Endothelial cell of hepatic sinusoid (primary cell): Measurements from ENCODE around the gene AGBL3.
"Not testable (repeated sequence)": the region's sequence is repeated elsewhere in the genome, so short reads cannot be mapped to it uniquely, and the experiment has no call there.

ENCODE experiments used
- in situ Hi-C: cut with HindIII; loops from 2 replicates; pipeline ENCODE4 v1.10.0; 2017; ENCODE audit warnings: low sequenced_read_pairs

AGBL3 gene

GRCh38 chr7:135164357-135165061 is 178.2 kb downstream of the AGBL3 start:
- in situ Hi-C loops: loop anchor here (10.0 kb wide), 2 partner anchors 180 to 520 kb away; partner anchors contain the start of genes AGBL3 and BPGM

- in situ Hi-C loops: loop anchor here (10.0 kb wide), 2 partner anchors 181 to 521 kb away; partner anchors contain the start of genes AGBL3 and BPGM
These were observed 179.6 kb downstream of the AGBL3 start for GRCh38 chr7:135165862-135166261.

- in situ Hi-C loops: loop anchor here (10.0 kb wide), 2 partner anchors 182 to 522 kb away; partner anchors contain the start of genes AGBL3 and BPGM
These were observed 180.2 kb downstream of the AGBL3 start for GRCh38 chr7:135166338-135166990.

- in situ Hi-C loops: loop anchor here (10.0 kb wide), 2 partner anchors 183 to 523 kb away; partner anchors contain the start of genes AGBL3 and BPGM
These were observed 181.1 kb downstream of the AGBL3 start for GRCh38 chr7:135167365-135167917.

DNA sequence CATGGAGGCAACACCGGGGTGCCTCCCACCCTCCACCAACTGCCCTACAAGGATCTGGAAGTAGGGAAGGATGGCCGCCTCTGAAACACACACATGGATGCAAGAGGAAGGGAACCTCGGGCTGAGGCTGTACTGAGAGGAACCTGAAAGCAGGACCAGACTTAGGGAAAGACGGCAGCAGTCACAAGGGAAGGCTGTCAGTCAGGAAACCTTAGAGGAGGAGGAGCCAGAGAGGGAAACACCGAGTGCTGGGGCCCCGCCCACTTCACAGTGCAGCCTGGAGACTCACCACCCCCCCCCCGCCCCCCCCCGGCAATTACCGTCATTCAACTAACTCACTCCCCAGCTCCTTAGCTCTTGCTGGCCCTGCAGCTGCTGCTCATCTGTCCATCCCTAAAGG is 181.7 kb downstream of the AGBL3 start:
- in situ Hi-C loops: loop anchor here (10.0 kb wide), 2 partner anchors 183 to 523 kb away; partner anchors contain the start of genes AGBL3 and BPGM

GRCh38 chr7:135168489-135169140 is 182.3 kb downstream of the AGBL3 start:
- in situ Hi-C loops: loop anchor here (10.0 kb wide), 2 partner anchors 184 to 524 kb away; partner anchors contain the start of genes AGBL3 and BPGM

- in situ Hi-C loops: loop anchor here (10.0 kb wide), 2 partner anchors 185 to 525 kb away; partner anchors contain the start of genes AGBL3 and BPGM
These were observed 183.0 kb downstream of the AGBL3 start for GRCh38 chr7:135169141-135169963.

GRCh38 chr7:135169964-135170273 is 183.6 kb downstream of the AGBL3 start:
- in situ Hi-C loops: loop anchor here (10.0 kb wide), 2 partner anchors 185 to 525 kb away; partner anchors contain the start of genes AGBL3 and BPGM

DNA sequence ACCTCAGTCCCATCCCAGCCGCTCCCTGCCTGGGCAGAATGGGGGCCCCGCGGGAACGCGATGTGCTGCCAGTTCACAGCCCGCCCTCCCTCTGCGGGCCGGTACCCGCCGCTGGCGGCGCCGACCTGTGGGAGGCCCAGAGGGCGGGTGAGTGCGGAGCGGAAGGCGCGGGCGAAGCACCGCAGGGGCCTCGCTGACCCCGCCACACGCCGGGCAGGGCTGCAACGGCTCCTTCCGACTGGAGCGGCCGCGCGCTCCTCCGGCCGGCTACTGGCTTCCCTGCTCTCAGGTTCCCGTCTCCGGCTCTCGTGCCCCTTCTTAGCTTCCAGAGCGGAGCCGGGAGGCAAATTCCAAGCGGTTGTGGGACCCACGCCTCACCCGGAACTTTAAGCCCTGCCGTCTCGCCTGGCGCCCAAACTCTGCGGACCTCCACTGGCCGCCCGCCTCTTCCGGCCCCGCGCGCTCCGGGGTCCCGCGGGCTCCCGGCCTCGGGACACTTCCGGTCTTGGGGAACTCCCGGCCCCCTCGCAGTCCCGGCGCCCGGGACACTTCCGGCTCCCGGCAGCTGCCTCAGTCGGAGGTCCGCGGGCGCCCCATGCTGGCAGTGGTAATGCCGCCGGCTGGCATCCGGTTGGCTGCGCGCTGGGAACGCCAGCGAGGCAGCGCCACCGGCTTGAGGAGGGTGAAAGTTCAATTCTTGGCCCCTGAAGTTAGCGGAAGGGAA is 184.1 kb downstream of the AGBL3 start, which contains the start of gene CYREN:
Gene CYREN (minus strand): TSS at position 434 of the 724 bp plus-strand sequence. CDS start 1,785 bp downstream, outside the sequence.
- in situ Hi-C loops: no loop called here

GRCh38 chr7:135170998-135171481 is 184.7 kb downstream of the AGBL3 start:
- in situ Hi-C loops: not testable (repeated sequence)

- in situ Hi-C loops: not testable (repeated sequence)
These were observed 185.4 kb downstream of the AGBL3 start for GRCh38 chr7:135171581-135172291.

DNA sequence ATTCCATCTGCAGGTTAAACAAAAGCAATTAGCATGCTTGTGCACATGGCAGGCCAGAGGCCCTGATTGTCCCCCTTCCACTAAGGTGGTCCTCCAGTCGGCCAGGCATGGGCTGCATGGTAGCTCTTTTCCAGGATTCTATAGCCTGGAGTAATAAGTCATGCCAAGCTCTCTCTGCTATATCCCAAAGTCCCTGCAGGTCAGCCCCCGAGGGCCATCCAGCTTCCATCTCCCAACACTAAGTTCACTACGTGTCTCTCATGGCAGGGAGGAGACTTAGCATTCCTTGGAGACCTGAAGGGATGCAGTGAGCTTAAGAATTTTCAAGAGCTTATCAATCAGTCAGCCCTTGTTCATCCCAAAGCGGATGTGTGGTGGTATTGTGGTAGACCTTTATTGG is 187.6 kb downstream of the AGBL3 start:
- in situ Hi-C loops: not testable (repeated sequence)

DNA sequence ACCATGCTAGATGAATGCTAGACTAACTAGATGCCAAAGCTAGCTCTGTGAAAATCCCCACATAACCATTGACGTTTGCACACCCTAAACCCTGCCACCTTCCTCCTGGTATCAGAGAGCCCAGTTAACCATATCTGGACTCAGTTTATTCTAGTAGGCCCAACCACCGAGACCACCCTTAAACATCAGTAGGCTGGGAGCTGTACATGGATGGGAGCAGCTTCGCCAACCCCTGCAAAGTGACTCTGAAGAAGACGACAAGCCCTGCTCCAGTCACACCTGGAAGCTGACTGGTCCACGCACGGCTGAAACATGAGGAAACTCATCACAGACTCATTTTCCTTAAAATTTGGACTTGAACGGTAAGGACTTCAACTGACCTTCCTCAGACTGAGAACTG is 188.6 kb downstream of the AGBL3 start:
- in situ Hi-C loops: no loop called here

DNA sequence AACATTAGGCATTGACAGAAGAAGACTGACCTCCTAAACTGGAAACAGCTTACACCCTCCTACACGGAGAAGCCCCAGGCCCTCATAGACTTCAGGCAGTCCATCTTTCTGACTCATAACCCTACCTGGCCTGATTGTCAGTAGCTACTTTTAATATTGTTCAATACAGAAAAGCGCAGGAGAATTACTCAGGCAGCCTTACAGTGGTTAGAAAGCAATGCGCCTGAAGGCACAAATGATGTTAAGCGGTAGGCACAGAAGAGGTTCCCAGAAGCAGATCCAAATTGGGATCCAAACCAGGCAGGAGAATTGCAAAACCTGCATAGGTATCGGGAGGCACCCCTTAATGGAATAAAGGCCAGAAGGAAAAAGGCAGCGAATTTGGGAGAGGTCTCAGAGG is 189.6 kb downstream of the AGBL3 start:
- in situ Hi-C loops: no loop called here

- in situ Hi-C loops: no loop called here
These were observed 190.9 kb downstream of the AGBL3 start for GRCh38 chr7:135177028-135177696.

DNA sequence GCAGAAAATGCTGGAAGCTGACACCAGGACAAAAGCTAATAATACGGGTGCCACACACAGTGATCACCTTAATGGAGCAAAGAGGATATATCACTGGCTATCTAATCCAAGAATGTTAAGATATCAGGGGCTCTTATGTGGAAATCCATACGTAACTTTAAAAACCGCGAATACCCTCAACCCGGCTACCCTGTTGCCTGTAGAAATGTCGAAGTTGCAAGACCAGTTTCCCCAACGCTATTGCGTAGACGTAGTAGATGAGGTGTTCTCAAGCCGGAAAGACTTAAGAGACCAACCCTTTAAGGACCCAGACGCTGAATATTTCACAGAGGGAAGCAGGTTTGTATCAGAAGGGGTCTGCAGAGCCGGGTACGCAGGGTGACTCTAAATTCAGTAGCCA is 192.1 kb downstream of the AGBL3 start:
- in situ Hi-C loops: no loop called here

DNA sequence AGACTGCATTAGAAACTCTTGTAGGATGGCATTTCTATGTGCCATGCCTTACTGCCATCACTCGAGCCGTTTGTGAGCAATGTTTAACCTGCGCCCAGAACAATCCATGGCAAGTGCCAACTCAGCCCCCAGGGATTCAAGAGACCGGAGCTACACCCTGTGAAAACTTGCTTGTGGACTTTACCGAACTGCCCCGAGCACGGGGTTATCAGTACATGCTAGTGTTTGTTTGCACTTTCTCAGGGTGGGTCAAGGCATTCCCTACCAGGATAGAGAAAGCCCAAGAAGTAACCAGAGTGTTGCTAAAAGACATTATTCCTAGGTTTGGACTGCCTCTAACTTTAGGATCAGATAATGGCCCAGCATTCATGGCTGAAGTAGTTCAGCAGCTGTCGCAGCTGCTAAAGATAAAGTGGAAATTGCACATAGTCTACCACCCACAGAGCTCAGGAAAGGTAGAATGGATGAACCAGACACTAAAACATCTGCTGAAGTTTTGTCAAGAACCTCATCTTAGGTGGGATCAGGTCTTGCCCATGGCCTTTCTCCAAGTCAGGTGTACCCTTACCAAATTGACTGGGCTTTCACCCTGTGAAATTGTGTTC is 193.1 kb downstream of the AGBL3 start:
- in situ Hi-C loops: no loop called here

- in situ Hi-C loops: no loop called here
These were observed 193.8 kb downstream of the AGBL3 start for GRCh38 chr7:135180122-135180521.
